Activated CD4-positive, CD25-positive, alpha-beta regulatory T cell treated with anti-CD3 and anti-CD28 coated beads, Interleukin-2, amount 50 U/mL, for 16 hours (primary cell): ENCODE results near the gene UST.
"Not testable (repeated sequence)": the region's sequence is repeated elsewhere in the genome, so short reads cannot be mapped to it uniquely, and the experiment has no call there.

Experiments
- DNase-seq: peaks from one replicate; pipeline ENCODE4 v3.0.0-alpha.2; 2020; ENCODE audit warnings: low read depth, low spot score

UST gene

DNA sequence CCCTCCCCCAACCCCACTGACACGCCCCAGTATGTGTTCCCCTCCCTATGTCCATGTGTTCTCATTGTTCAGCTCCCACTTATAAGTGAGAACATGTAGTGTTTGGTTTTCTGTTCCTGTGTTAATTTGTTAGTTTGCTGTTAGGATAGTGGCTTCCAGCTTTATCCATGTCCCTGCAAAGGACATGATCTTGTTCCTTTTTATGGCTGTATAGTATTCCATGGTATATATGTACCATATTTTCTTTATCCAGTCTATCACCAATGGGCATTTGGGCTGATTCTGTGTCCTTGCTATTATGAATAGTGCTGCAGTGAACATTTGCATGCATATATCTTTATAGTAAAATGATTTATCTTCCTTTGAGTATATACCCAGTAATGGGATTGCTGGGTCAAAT is 259.4 kb downstream of the UST start:
- not testable (repeated sequence) for DNase-seq

DNA sequence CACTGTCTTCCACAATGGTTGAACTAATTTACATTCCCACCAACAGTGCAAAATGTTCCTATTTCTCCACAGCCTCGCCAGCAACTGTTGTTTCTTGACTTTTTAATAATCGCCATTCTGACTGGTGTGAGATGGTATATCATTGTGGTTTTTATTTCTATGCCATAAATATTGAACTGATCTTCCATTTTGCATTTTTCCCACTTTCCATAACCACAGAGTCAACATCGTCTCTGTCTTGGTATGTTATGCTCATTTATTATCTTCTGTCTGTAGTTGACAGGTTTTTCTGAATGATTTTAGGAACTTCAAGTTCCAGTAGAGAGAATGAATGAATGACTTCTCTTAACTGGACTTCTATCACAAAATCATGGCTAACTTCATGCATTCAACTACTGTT is 259.8 kb downstream of the UST start:
- no peak for DNase-seq

DNA sequence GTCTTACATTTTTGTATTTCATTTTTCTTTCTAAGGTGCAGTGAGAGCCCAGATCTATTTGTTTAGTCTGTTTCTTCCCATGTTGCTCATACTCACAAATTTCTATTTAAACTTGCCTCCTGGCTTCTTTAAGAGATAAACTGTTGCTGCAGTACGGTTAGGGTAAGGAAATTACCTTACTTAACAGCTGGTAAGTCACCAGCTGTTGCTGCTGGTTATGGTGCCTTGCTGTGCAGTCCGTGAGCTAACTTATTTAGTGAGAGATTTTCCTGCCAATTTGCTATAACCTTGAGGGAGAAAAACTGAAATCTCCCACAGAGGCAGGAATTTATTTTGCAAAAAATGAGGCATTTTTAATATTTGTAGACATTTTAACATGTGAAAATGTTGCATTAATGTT is 261.0 kb downstream of the UST start:
- DNase-seq, result no peak

DNA sequence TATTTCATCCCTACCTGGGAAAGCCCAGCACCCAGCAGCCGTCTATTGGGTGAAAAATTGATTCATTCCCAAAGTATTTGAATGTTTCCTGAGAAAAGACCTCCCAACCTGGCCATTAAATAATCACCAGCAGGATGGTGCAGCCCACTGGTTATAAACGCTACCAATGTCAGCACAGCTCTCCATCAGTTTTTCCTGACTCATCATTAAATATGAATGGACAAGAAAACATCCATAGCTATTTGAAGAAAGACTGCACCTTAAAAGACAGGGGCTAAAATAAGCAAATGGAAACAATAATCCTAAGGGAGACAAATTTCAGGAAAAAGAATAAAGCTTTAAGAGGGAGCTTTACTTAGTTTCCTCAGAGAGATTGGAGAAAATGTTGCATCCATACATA is 261.9 kb downstream of the UST start:
- no peak for DNase-seq

DNA sequence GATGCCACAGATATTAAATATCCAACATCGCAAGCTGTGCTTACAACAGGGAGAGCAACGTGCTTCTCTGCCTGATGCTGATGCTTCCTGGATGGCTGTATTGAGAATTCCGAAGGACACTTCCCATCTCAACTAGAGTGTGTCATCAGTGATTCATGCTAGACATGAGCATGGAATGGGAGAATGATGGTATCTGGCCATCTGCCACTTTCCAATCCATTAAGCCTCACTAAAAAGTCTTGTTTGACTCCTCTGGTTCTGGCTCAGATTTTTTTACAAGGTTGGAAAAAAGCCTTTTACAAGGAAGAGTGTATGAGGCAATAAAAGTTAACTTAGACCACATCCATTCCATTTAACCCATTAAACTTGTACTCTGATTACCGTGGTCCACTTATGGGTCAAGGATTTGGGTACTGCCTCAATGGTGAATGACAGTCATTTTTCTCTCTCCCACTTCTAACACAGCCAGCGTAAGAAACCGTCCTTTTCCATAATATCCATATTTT is 265.3 kb downstream of the UST start:
- DNase-seq, result no peak

DNA sequence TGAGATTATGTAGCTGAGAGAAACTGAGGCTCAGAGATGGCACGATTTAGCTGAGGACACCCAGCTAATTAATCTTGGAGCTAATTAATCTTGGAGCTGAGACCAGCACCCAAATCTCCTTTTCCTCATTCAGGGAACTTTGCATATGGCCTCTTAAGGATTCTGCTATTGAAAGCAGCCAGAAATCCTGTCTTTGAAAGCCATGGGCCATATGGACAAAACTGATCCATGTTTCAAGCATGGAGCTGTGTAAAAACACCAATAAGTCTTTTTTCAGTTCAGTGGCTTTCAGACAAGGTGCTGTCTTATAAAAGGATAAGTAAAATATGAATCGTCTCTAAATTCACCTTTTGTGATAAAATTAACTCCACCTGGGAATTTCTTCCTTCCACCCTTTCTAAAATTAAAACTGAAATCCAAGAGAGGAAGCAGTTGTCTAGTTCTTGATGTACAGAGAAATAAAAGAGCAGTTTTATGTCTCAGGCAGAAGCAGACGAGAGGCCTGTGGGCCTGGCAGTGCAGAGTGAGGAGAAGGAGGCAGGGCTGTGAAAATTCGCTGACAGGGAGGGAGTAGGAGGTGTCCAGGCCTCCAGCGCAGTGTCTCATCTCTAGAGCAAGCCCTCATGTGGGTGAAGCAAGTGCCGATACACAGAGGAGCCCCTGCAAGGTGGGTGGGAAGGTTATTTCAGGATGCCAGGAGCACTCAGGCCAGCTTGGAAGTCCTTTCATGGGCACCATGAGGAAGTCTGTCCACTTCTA is 266.9 kb downstream of the UST start:
- no peak for DNase-seq

DNA sequence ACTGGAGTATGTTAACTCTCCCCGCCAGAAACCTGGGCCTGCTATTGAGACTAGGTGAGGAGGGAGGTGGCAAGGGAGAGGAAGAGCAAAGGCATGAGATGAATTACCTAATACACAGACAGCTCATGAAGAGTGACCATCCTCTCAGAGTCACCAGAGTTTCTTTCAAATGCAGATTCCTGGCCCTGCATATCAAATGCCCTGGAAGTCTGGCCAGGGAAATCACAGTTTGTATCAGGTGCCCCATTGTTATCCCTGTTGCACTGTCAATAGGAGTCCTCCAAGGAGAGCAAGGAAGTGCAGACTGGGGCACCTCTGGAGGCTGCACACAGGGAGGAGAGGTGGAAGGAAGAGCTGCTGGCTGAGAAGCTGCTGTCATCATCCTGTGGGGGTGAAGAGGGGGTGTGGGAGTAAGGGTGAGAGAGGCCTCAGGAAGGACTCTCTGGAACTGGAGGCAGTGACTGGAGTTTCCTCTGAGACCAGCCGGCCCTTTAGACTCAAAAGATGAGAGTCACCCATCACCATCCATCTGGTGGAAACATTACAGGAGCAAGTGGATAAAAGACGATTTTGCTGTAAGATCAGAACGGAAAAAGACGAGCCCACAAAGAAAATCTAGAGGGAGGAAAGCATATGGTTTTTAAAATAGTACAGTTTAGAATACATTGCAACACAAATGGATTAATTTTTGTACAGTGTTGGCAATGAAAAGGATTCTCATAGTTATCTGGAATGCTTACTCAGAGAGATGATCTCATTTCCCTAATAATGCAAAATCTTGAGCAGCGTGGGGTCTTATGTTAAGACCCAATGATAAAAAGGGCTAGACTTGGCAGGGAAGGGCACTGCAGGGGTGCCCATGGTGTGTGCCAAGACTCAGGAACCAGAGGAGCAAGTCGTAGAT is 268.1 kb downstream of the UST start:
- no peak for DNase-seq

DNA sequence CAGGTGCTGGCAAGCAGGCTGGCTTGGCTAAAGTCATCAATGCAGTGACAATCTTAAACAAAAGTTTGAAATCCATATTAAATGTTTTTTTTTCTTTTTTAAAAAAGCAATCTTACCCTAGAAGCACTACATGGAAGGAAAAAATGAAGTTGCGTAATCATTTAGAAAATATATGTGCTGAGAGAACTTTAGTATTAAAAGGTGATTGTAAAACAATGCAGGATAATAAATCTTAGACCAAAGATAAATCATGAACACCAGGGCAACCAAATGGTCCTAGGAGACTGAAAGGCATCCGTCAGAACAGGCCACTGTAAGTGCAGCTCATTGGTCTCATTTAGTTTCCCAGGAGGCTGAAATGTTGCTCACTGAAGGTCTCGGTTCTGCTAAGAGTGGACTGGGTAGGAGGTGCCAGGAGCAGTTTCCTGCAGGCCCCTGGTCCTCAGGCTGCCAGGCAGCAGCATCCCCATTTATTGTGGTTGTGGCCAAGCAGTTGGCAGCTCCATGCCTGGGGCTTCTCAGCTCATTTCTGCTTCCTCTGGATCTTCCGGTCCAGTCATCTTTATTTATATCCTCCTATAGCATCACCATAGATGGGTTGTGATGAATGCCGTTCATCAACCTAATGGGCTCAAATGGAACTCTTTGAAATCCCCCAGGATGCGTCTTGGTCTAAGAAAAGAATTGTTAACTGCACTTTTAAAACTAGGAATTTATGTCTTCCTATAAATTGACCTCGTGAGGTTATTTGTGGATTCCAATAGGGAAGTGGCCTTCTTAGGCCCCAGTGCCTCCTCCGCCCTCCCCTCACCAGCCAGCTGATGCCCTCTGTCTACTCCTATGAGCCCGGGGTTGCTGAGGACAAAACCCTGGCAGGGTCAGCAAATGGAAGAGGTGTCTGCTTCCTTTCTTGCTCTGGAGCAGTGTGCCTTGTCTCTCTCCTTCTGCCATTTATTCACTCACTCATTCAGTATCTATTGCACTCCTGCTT is 269.0 kb downstream of the UST start:
- no peak for DNase-seq

DNA sequence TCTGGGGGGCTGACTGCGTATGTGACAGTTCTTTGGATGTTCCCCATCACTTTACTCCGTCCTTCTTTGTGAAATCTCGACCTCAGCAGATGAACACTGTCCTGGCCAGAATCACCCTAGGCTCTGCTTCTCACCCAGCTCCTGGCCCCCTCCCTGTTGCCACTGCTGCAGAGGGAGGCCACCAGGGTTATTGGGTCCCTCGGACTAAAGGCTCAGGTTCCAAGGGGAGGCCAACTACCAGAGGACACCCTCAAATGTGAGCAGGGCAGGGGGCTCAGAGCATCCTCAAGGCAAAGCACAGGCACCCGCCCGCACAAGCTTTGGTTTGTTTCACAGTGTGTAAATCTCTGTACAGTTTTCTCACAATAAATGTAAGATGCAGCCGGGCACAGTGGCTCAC is 269.9 kb downstream of the UST start:
- DNase-seq, result no peak

DNA sequence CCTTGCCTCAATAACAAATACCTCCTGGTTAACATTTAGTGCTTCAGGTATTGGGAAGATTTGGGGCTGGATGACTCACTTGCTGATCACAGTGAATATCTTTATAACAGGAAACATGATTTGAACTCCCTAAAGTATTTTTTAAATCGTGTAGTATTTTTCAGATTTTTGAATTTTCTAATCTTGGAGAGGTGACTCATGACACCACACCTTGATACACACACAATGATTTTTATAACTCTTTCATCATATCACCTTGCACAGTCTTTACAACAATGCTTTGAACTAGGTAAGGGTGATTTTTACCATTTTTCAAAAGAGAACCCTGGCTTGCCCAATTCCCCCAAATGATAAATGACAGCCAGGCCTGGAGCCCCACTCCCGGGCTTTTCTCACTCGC is 273.5 kb downstream of the UST start:
- DNase-seq, result no peak

DNA sequence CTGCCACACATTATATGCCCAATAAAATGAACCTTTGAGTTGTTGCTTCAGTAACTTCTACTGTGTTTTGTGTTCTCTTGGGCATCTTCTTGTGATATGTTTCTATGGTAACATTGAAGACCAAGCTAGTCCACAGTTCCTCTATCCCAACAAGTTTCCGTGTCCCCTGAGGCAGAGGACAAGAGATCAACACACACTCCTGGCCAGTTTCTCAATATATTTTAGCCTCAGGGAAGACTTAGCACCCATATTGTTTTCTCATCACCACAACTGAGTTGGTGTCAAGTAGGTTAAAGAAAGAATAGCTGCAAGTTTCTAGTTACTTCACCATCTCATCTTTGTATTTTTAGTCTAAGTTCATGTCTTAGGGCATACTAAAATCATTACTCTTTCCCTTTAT is 277.5 kb downstream of the UST start:
- no peak for DNase-seq

DNA sequence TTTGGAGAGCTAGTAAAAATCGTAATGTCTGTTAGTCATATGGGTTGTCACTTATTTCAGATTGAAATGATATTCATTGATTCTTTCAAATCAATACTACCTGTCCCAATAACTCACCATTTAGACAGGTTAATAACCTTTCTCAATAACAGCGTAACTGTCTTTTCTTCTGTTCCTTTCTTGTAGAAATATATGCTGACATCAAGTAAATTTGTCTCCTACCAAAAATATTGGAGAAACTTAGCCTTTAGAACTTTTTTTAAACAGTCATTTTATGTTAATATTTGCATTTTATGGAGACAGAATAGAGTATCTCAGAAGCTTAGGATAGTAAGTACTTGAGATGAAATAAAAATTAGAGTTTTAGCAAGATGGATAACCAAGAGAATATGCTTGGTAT is 278.2 kb downstream of the UST start:
- DNase-seq, result no peak

DNA sequence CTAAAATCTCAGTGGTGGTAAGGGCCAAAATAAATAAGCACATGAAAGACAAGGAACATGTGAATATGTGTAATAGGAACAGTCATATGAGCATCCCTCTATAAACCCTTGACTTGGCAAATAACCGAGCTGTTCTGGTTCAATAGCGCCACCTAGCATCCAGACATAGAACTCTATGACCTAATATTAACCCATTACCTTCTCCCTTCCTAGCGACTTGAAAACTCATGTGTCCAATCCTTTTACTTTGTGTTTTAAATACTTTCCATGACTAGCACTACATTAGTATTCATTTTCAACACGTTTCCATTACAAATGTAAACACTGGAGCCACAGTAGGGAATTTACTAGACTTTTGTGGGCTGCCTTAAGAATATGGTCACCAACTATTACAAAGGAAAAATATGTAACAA is 279.7 kb downstream of the UST start:
- DNase-seq, result no peak

DNA sequence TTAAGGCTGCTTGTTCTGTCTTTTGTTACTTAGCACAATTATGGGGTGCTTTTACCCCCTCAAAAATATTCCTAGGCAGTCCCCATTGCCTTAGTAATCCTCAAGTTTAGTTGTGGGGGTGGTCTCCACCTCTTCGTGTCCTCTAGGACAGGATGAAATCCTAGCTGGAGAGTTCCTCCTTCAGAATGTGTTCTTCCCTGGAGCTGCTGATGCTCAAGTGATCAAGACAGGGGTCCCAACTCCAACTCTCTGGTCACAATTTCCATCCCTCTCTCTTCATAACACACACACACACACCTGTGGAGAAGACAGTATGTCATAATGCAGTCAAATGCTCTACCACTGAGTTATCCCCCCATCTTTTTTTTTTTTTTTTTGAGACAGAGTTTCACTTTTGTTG is 280.7 kb downstream of the UST start:
- no peak for DNase-seq

DNA sequence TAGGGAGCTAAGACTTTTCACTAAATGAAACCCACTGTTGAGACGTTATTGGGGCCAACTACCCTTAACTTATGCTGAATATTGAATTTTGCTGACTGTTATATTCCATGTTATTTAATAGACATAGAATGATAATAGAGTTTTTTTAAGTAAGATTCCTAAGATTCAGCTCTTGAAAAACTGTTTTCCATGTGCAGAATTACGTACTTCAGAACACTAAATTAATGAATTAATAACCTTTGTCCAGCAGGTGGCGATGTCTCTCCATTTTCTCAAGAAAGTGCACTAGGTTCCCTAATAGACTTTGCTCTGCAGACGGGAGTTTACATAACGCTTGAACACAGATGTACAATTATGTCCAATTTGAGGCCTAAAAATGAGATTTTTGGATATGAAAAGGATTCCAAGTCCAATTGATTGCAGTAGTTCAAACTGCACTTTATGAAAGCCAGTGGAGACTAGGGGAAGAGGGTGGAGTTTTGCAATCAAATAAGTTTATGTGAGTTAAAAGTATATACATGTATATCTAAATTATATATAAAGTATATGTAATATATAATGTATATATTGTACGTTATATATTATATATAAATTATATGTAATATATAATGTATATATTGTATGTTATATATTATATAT is 282.1 kb downstream of the UST start:
- DNase-seq, result peak; percentile 62

DNA sequence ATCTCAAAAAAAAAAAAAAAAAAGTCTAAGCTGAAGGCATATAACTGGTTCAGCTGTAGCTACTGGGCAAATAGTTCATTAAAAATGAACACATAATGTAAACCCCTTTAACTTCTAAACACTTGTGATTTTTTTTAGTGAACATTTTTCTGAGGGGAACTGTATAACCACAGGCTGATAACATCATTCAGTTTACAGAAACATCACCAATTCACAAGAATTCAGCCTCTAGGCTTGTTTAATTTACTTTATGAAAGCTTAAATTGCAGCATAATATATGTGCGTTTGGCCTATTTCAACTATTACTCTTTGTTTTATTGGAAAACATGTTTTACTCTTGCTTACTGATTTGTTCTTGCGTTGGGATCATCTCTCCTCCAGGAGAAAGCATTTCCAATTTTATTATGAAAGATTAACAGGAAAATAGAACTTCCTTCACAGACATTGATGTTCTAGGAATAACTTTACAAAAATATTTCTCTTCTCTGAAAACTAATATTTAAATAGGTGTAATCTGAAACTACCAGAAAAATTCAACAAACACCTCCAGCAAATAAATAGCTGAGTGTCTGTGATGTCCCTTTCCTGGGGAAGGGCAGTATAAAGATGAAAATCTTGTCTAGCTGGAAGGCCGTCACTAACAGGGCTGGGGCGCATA is 284.5 kb downstream of the UST start:
- no peak for DNase-seq

DNA sequence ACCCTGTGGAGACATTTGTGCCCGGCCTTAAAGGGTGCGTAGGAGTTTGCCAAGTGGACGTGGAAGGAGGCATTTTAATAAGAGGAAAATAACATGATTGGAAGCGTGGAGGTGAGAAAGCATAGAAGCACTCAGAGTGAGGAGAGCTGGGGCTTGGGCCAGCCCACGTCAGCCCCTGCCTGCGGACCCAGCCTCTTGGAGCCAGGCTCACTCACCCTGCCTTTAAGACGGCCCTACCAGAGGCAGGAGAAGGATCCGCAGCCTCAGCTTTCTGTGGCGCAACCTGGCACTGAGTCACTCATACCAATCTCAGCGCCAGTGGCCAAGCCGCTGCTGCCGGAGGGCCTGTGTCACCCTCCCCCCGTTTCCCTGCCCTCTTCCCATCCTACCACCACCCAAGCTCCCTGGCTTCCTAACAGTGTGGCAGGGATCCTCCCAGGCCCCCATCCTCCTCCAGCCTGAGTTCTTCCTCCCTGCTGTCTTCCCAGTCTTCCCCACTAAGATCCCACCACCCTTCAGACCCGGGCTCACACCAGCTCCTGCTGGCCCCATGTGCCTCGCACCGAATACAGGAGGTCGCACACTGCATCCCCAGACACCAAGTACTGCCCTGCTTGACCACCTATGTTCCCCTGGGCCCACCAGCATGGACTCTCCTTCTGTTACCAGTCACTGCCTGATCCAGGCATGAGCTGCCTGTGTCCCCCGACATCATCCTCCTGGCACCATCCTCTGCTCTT is 285.2 kb downstream of the UST start:
- DNase-seq, result no peak

DNA sequence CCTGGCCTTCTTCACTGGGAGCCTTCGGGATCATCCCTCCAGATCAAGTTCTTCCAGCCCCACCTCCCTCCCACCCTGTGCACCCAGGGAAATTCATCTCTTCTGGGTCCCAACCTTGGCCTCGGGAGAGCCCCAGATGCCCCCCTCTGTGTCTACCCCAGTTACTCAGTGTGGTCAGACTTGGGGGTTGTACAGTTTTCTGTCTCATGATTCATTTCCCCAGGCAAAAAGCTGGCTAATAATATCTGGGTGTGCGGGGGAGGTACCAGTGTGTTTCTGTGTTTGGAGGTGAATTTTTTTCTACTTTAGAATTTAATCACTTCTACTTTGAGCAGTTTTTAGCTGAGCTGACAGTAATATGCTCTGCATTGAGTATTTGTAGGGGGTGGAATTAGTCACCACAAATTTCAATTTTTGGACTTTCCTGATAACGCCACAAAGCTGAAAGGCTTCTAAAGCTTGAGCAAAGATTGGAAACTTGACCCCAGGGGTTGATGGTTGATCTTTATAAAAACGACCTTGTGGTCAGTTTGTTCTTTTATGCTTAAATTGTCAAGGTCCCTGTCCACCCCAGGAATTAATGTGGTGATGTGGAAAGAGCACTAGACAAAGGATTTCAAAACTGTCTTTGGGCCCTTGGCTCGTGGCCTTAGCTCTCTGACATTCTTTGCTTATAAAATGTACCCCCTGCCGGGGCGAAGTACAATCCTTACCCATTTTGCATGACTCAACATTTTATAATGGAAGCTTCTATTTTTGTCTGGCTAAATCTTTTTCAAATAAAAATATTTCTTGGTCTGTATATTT is 286.0 kb downstream of the UST start:
- peak; percentile 39 for DNase-seq

DNA sequence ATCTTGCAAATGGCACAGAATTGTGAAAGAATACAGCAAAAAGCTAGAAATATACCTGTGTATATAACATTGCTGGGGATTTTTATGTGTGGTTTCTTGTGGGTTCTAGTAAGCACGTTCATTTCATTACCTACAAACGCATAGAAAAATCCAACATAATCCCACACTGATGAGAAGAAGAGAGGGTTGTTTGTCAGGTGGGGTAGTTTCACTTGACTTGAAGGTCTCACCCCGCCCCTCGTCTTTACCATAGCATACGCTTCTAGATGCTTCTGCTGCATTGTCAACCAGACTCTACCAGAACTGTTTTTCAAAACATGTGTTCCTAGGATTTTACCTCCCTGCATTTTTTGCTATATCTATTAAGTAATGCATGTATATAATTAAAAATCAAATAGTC is 286.6 kb downstream of the UST start:
- no peak for DNase-seq
